NCI-H510A treated with DMSO at 0.1 percent for 48 hours (cell line): ENCODE data around the gene LRRK2.
"Not testable (repeated sequence)": the region's sequence is repeated elsewhere in the genome, so short reads cannot be mapped to it uniquely, and the experiment has no call there.

Source experiments
- DNase-seq: peaks from one replicate; lab custom pipeline; 2025; lab: John Stamatoyannopoulos, UW

Gene LRRK2

GRCh38 chr12:40224439-40225291, at the start of gene LRRK2:
LRRK2 (plus strand) TSS chr12:40224997; CDS start chr12:40225132, 135 bp downstream.
- DNase-seq = no peak

GRCh38 chr12:40175045-40175444, 49.8 kb upstream of the LRRK2 start:
- DNase-seq = no peak

- DNase-seq = no peak
These were observed 49.3 kb upstream of the LRRK2 start for GRCh38 chr12:40175489-40175888.

GRCh38 chr12:40178701-40179100, 46.1 kb upstream of the LRRK2 start:
- no peak for DNase-seq

GRCh38 chr12:40181490-40181889, 43.3 kb upstream of the LRRK2 start:
- DNase-seq = no peak

- no peak for DNase-seq
These were observed 41.1 kb upstream of the LRRK2 start for GRCh38 chr12:40183715-40184114.

GRCh38 chr12:40184493-40185302, 40.1 kb upstream of the LRRK2 start:
- DNase-seq = no peak

- DNase-seq = no peak
These were observed 39.5 kb upstream of the LRRK2 start for GRCh38 chr12:40185303-40185693.

GRCh38 chr12:40188558-40189320, 36.1 kb upstream of the LRRK2 start:
- DNase-seq = no peak

- DNase-seq = no peak
These were observed 32.0 kb upstream of the LRRK2 start for GRCh38 chr12:40192704-40193255.

- DNase-seq = no peak
These were observed 30.0 kb upstream of the LRRK2 start for GRCh38 chr12:40194846-40195245.

- DNase-seq = no peak
These were observed 27.2 kb upstream of the LRRK2 start for GRCh38 chr12:40197590-40197989.

- DNase-seq = no peak
These were observed 26.2 kb upstream of the LRRK2 start for GRCh38 chr12:40198601-40199000.

- DNase-seq = no peak
These were observed 22.4 kb upstream of the LRRK2 start for GRCh38 chr12:40202095-40203059.

GRCh38 chr12:40203060-40203430, 21.8 kb upstream of the LRRK2 start:
- DNase-seq = no peak

GRCh38 chr12:40204337-40204736, 20.5 kb upstream of the LRRK2 start:
- no peak for DNase-seq

- no peak for DNase-seq
These were observed 17.2 kb upstream of the LRRK2 start for GRCh38 chr12:40207551-40207950.

GRCh38 chr12:40208707-40209446, 15.9 kb upstream of the LRRK2 start:
- no peak for DNase-seq

- DNase-seq = no peak
These were observed 14.9 kb upstream of the LRRK2 start for GRCh38 chr12:40209886-40210285.

GRCh38 chr12:40211186-40211585, 13.6 kb upstream of the LRRK2 start:
- not testable (repeated sequence) for DNase-seq
